RPMI8226 (cell line): Measurements from ENCODE around the gene NT5DC3.

Experiments
- DNase-seq: peaks from one replicate; pipeline ENCODE4 v3.0.0-alpha.2; 2015

Gene NT5DC3

DNA sequence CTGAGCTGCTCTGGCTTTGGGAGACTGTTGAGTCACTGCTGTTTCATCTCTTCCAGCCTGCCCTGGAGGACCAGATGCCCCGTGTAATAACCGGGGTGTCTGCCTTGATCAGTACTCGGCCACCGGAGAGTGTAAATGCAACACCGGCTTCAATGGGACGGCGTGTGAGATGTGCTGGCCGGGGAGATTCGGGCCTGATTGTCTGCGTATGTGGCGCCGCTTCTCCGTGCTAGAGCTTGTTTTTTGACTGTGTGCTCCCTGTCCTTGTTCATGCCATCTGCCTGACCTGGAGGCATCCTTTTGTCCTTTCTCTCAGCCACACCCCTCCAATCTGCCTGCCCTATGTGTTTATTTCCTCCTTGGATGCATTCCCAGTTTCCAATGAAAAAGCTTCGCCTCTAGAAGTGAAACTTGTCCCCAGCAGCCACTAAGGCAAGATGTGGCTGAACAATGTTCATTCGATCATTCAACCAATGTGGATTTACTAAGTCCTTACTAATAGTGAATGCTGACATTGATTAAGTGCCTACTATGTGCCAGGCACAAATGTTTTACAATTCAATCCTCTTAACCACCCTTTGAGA is 98.6 kb downstream of the NT5DC3 start:
- DNase-seq, result no peak

DNA sequence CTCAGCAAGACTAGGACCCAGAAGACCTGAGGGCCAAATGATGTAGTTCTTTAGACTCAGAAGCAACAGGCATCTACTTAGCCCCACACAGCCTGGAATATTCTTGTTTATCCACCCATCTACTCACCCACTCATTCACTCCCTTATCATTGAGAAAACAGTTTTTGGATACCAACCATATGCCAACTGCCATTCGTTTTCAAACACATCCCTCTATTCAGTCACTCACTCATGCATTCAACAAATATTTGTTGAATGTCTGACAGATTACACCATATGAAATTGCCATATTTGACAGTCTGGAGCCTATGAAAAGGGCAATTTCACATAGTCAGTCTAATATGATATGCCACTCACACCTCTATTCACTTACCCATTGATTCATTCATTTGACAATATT is 103.2 kb downstream of the NT5DC3 start:
- no peak for DNase-seq

DNA sequence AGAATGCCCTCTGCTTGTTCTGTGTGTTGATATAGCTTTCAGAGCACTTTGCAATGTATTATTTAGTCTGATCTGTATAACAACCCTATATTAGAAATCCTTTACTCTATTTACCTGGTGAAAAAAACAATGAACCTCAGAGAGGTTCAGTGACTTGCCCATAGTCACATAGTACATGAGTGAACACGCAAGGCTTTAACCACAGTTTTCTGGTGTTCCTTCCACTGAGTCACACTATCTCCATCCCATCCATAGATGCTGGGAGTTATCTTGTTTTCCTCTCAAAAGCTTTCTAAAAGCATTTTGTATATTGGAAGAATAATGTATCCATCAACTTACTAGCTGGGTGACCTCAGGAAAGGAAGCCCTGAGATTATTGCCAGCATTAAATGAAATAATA is 104.5 kb downstream of the NT5DC3 start:
- no peak for DNase-seq

DNA sequence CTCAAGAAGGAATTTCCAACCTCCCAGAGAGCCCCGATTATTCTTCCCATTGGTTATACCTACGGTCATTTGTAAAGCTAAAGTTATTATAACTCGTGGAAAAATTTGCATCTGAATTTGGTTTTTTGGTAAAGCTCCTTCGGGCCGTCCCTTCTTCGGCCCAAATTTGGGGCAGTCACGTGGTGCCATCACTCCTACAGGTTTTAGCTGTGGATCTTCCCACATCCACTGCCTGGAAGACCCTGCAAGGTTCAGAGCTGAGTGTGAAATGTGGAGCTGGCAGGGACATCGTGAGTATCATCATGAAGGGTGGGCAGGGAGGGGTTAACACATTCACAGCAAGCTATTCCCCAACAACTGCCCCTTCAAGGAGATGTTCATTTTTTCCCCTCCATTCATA is 105.7 kb downstream of the NT5DC3 start:
- DNase-seq, result no peak

DNA sequence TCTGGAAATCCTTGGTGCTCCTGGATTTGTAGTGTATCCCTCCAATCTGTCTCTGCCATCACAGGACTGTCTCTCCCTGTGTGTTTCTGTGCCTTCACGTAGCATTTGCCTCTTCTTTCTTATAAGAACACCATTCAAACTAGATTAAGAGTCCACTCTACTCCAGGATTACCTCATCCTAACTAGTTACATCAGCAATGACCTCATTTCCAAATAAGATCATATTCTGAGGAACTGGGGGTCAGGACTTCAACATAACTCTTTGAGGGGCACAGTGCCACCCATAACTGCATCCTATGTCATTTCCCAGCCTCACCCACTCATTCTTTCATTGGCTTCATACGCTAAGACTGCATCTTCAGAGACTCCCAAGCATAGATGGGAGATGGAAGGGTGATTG is 106.2 kb downstream of the NT5DC3 start:
- no peak for DNase-seq

DNA sequence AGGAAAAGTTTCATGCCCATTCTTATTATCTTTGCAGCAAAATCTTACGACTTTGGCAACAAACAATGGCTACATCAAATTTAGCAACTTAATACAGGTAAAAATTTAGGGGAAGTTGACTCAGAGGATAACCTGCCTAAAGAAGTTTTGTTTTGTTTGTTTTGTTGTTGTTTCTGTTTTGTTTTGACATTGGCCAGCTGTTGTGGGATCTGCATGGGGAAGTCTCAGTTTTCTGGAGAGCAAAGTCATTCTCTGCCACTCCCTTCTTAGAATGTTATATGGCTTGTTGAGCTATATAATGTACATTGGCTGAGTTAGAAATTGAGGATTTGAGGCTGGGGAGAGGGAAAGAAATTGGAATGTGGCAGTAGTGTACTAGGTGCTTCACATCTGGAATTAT is 109.5 kb downstream of the NT5DC3 start:
- DNase-seq, result no peak

DNA sequence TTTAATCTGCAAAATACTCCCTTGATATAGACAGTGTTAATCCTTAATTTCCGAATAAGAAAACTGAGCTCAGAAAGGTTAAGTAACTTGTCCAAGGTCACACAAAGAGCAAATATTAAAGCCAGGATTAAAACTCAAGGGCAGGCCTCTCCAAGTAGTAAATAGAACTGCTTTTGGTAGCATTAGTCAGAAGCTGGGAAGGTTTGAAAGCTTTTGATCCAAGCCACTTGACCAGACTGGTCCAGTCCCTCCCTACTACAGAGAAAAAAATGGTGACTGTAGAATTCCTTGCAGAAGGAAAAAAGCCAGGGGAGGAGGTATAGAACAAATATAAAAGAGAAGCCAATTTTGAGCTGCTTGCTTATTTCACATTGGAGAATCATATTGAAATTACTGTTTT is 111.5 kb downstream of the NT5DC3 start:
- DNase-seq, result no peak

DNA sequence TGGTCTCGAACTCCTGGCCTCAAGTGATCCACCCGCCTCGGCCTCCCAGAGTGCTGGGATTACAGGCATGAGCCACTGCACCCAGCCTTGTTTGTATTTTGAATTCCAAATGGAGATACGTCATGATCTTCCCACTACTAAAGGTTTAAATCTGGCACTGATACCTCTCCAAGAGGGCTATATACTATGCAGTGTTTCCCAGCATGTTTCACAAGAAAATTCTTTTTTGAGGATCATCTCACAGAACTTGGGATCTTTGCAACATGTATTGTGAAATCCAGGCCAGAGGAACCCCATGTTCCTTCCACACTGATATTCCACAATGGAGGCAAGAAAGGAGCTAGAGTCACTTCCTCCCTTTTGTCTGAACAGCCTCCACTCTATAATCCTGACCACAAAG is 112.7 kb downstream of the NT5DC3 start:
- DNase-seq, result no peak

DNA sequence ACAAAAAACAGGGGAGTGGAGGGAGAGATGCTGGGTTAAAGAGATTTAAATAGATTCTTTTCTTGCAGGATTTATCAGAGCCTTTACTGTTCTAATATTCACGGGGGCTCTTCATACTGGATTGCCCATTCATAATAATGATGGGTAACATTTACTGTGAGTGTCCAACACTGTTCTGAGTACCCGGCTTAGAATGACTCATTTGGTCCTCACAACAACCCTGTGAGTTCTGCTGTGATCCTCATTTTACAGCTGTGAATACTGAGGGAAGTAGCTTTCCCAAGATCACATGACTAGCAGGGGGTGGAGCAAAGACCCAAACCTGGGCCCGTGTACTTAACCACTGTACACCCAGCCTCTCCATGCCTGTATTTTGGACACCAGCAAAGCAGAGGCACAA is 113.4 kb downstream of the NT5DC3 start:
- DNase-seq, result no peak

DNA sequence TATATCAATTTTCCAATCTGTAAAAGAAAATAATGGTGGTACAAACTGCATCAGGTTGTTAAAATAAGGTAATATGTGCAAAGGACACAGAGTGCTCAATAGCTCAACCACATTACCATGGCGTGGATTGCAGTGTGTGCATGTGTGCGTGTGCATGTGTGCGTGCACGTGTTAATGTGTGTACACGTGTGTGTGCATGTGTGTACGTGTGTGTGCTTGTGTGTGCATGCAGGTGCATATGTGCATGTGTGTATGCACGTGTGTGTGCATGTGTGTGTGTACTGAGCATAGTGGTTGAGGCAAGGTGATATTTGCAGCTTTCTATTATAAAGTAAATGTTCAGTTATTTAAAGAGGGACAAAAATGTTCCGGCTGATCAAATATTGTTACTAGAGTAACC is 115.6 kb downstream of the NT5DC3 start:
- no peak for DNase-seq
